H9 (cell line): Measurements from ENCODE around the gene SYVN1. TPM values are rescaled to one million over a fixed set of nuclear protein-coding genes. Genes with fewer than 3 reads are reported as not detected.
A peak's percentile ranks its signal among the peaks of the same experiment; 100 is the strongest.
"Not testable (repeated sequence)": the region's sequence is repeated elsewhere in the genome, so short reads cannot be mapped to it uniquely, and the experiment has no call there.

Experiments
- DNase-seq: peaks from one replicate; pipeline ENCODE4 v3.0.0-alpha.2; 2017
- H2AFZ ChIP-seq: one replicate; pipeline ENCODE4 v1.6.1; 2013; ENCODE audit warnings: mild to moderate bottlenecking, low read length, control low read depth, moderate library complexity
- H2AK5ac ChIP-seq: 2 replicates; pipeline ENCODE4 v1.6.1; 2013; ENCODE audit warnings: low read length, control low read depth, mixed read lengths; ENCODE audit not compliant: insufficient read length
- H2BK120ac ChIP-seq: one replicate; pipeline ENCODE4 v1.6.1; 2013; ENCODE audit warnings: low read depth, mild to moderate bottlenecking, low read length, control low read depth, inconsistent platforms; ENCODE audit not compliant: poor library complexity, severe bottlenecking
- H2BK12ac ChIP-seq: 2 replicates; pipeline ENCODE4 v1.6.1; 2013; ENCODE audit warnings: low read length, control low read depth, mixed read lengths, low read depth; ENCODE audit not compliant: insufficient read length
- H2BK15ac ChIP-seq: 2 replicates; pipeline ENCODE4 v1.6.1; 2013; ENCODE audit warnings: low read depth, low read length, control low read depth
- H2BK20ac ChIP-seq: one replicate; pipeline ENCODE4 v1.6.1; 2013; ENCODE audit warnings: low read depth, mild to moderate bottlenecking, low read length, control low read depth, inconsistent platforms; ENCODE audit not compliant: poor library complexity, severe bottlenecking
- H2BK5ac ChIP-seq: 2 replicates; pipeline ENCODE4 v1.6.1; 2013; ENCODE audit warnings: low read length, control low read depth, mixed read lengths; ENCODE audit not compliant: insufficient read length
- H3K14ac ChIP-seq: 2 replicates; pipeline ENCODE4 v1.6.1; 2013; ENCODE audit warnings: low read length, control low read depth; ENCODE audit not compliant: insufficient read depth
- H3K18ac ChIP-seq: 2 replicates; pipeline ENCODE4 v1.6.1; 2013; ENCODE audit warnings: low read depth, mild to moderate bottlenecking, mixed read lengths, low read length, control low read depth; ENCODE audit not compliant: insufficient read length
- H3K23ac ChIP-seq: 2 replicates; pipeline ENCODE4 v1.6.1; 2013; ENCODE audit warnings: low read length, control low read depth, mixed read lengths, low read depth; ENCODE audit not compliant: insufficient read length
- H3K23me2 ChIP-seq: 2 replicates; pipeline ENCODE4 v1.6.1; 2013; ENCODE audit warnings: low read depth, mild to moderate bottlenecking, mixed read lengths, low read length, control low read depth; ENCODE audit not compliant: insufficient read length, poor library complexity, severe bottlenecking
- H3K27ac ChIP-seq: 2 replicates; pipeline ENCODE4 v1.5.1; 2013; ENCODE audit warnings: low read length, control low read depth, mixed read lengths, low read depth; ENCODE audit not compliant: insufficient read length
- H3K27me3 ChIP-seq: 2 replicates; pipeline ENCODE4 v1.6.1; 2013; ENCODE audit warnings: low read length, control low read depth, inconsistent platforms; ENCODE audit not compliant: insufficient read depth
- H3K4ac ChIP-seq: 2 replicates; pipeline ENCODE4 v1.6.1; 2013; ENCODE audit warnings: low read depth, mild to moderate bottlenecking, control low read depth, inconsistent platforms, low read length, moderate library complexity
- H3K4me1 ChIP-seq: 2 replicates; pipeline ENCODE4 v1.6.1; 2013; ENCODE audit warnings: low read length, control low read depth, inconsistent platforms; ENCODE audit not compliant: insufficient read depth
- H3K4me2 ChIP-seq: 2 replicates; pipeline ENCODE4 v1.6.1; 2013; ENCODE audit warnings: low read length, control low read depth, mixed read lengths; ENCODE audit not compliant: insufficient read length, insufficient read depth
- H3K56ac ChIP-seq: 2 replicates; pipeline ENCODE4 v1.6.1; 2013; ENCODE audit warnings: low read depth, mild to moderate bottlenecking, mixed read lengths, low read length, control low read depth; ENCODE audit not compliant: insufficient read length
- H3K79me1 ChIP-seq: 2 replicates; pipeline ENCODE4 v1.6.1; 2013; ENCODE audit warnings: low read depth, mild to moderate bottlenecking, moderate library complexity, low read length, control low read depth, inconsistent platforms; ENCODE audit not compliant: insufficient read depth, poor library complexity, severe bottlenecking
- H3K79me2 ChIP-seq: 2 replicates; pipeline ENCODE4 v1.6.1; 2013; ENCODE audit warnings: low read length, control low read depth, inconsistent platforms; ENCODE audit not compliant: insufficient read depth
- H3K9ac ChIP-seq: 2 replicates; pipeline ENCODE4 v1.6.1; 2013; ENCODE audit warnings: low read length, control low read depth, mixed read lengths; ENCODE audit not compliant: insufficient read length; ENCODE audit errors: extremely low read depth
- H3K9me3 ChIP-seq: one replicate; pipeline ENCODE4 v1.6.1; 2013; ENCODE audit warnings: low read depth, low read length, inconsistent platforms; ENCODE audit not compliant: control insufficient read depth
- H3T11ph ChIP-seq: one replicate; pipeline ENCODE4 v1.6.1; 2013; ENCODE audit warnings: mild to moderate bottlenecking, low read length, control low read depth, inconsistent platforms
- H4K20me1 ChIP-seq: one replicate; pipeline ENCODE4 v1.6.1; 2013; ENCODE audit not compliant: control insufficient read depth, insufficient read length, insufficient read depth
- H4K5ac ChIP-seq: 2 replicates; pipeline ENCODE4 v1.6.1; 2013; ENCODE audit warnings: low read depth, mild to moderate bottlenecking, mixed read lengths, low read length, control low read depth; ENCODE audit not compliant: insufficient read length
- H4K8ac ChIP-seq: replicated peaks from 2 replicates; pipeline ENCODE4 v1.6.1; 2013; ENCODE audit warnings: low read length, control low read depth, mixed read lengths, low read depth; ENCODE audit not compliant: insufficient read length
- H4K91ac ChIP-seq: 2 replicates; pipeline ENCODE4 v1.6.1; 2013; ENCODE audit warnings: low read depth, mild to moderate bottlenecking, moderate library complexity, mixed read lengths, low read length, control low read depth; ENCODE audit not compliant: insufficient read length
- H3K27ac Mint-ChIP-seq, 3 experiments: 2 replicates in 2 of 3; 3 replicates in 1 of 3; pipeline ENCODE4 v1.8.0; 2020 to 2021; ENCODE audit warnings: mixed read lengths in 3 of 3, mild to moderate bottlenecking in 1 of 3, moderate library complexity in 1 of 3
- H3K27me3 Mint-ChIP-seq: 2 replicates; pipeline ENCODE4 v1.8.0; 2021; ENCODE audit warnings: low read depth, mild to moderate bottlenecking, moderate library complexity, mixed read lengths
- H3K36me3 Mint-ChIP-seq, 3 experiments: 2 replicates in 2 of 3; 3 replicates in 1 of 3; pipeline ENCODE4 v1.8.0; 2020 to 2021; ENCODE audit warnings: low read depth in 3 of 3, mixed read lengths in 3 of 3; ENCODE audit not compliant: insufficient read depth in 1 of 3
- H3K4me1 Mint-ChIP-seq, 2 experiments: 2 replicates each; pipeline ENCODE4 v1.8.0; 2020; ENCODE audit warnings: mixed read lengths in 2 of 2
- H3K4me3 Mint-ChIP-seq, 2 experiments: 2 replicates in 1 of 2; 3 replicates in 1 of 2; pipeline ENCODE4 v1.8.0; 2020 to 2021; ENCODE audit warnings: mild to moderate bottlenecking in 2 of 2, mixed read lengths in 2 of 2, moderate library complexity in 1 of 2
- H3K9me3 Mint-ChIP-seq, 2 experiments: 2 replicates in 1 of 2; 3 replicates in 1 of 2; pipeline ENCODE4 v1.8.0; 2020; ENCODE audit warnings: mild to moderate bottlenecking in 2 of 2, mixed read lengths in 2 of 2, moderate library complexity in 1 of 2
- WGBS: extraction: QIAGEN DNeasy Blood & Tissue Kit; methylation state at CpG from one replicate; pipeline ENCODE4 v1.1.7; 2013; ENCODE audit warnings: missing lambda C conversion rate, low lambda C conversion rate, mixed read lengths; ENCODE audit not compliant: insufficient read length; ENCODE audit errors: extremely low coverage; 5-methylcytosine and 5-hydroxymethylcytosine counted together
- total RNA-seq: library from RNA; stranded (reverse); gene quantifications from 2 replicates; pipeline ENCODE4 v1.2.1, GENCODE V29; 2021
- TF ChIP-seq, protein P1 (sequence below): fragments of 200-600 bp; sonication (generic); conservative IDR thresholded peaks from 3 replicates; pipeline ENCODE4 v1.8.0; 2021; ENCODE audit warnings: antibody characterized with exemption, mild to moderate bottlenecking

SYVN1 gene
- total RNA-seq, 1 experiment from 2014 or later: 31.6 TPM

DNA sequence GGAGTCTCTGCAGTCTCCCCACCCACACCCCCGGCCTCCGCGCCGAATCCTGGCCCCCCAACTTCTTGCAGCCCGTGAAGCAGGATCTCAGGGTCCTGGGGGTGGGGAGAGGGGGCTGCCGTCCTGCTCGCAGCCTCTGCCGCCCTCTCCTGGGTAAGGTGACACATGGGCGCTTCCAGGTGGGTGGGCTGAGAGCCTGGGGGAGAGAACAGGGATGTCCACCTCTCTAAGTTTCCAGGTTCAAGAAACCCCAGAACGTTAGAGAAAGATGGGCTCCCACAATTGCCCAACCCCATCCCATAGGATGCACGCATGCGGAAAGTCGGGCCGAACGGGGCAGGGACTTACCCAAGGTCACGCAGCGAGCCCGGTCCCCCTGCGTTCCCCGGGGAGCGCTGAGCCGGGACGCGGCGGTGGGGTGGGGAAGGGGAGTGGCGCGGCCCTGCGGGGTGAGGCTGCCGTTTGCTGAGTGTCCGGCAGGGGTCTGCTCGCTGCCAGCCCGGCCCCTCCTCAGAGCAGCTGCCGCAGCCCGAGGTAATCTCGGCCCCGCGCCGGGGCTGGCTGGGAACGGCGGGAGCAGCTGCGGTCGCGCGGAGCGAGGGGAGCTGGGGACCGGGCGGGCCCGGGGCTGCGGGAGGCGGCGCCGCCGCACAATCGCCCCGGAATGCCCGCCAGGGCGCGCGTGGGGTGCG, 46.7 kb upstream of the SYVN1 start:
- H3K56ac ChIP-seq: no peak overlapping the region
- no peak overlapping the region for H2AFZ ChIP-seq
- peaks cover 2% of the 10 kb centered on the region; the same call in 1 of the 2 replicates for H3K79me2 ChIP-seq
- H3K18ac ChIP-seq: no peak overlapping the region
- TF ChIP-seq, protein P1, sequence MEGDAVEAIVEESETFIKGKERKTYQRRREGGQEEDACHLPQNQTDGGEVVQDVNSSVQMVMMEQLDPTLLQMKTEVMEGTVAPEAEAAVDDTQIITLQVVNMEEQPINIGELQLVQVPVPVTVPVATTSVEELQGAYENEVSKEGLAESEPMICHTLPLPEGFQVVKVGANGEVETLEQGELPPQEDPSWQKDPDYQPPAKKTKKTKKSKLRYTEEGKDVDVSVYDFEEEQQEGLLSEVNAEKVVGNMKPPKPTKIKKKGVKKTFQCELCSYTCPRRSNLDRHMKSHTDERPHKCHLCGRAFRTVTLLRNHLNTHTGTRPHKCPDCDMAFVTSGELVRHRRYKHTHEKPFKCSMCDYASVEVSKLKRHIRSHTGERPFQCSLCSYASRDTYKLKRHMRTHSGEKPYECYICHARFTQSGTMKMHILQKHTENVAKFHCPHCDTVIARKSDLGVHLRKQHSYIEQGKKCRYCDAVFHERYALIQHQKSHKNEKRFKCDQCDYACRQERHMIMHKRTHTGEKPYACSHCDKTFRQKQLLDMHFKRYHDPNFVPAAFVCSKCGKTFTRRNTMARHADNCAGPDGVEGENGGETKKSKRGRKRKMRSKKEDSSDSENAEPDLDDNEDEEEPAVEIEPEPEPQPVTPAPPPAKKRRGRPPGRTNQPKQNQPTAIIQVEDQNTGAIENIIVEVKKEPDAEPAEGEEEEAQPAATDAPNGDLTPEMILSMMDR: peak; percentile 64
- peak overlapping the region; percentile 80 to 90 for H3K4me3 Mint-ChIP-seq
- no peak overlapping the region for H3K27ac ChIP-seq
- H3K27ac Mint-ChIP-seq: peak overlapping the region in 2 of 3 experiments; percentile 51 to 92; a peak in 2 of 7 replicates
- no peak overlapping the region for H3T11ph ChIP-seq
- H3K79me1 ChIP-seq: no peaks in the 10 kb centered on the region
- peaks cover 36 to 40% of the 10 kb centered on the region in 2 experiments for H3K4me1 Mint-ChIP-seq
- H3K36me3 Mint-ChIP-seq: peaks cover 0 to 5% (median 3%) of the 10 kb centered on the region in 3 experiments; a peak in 4 of 7 replicates
- no peaks in the 10 kb centered on the region for H3K9me3 ChIP-seq
- H4K20me1 ChIP-seq: no peaks in the 10 kb centered on the region
- no peak overlapping the region for H3K23ac ChIP-seq
- H3K27me3 ChIP-seq: no peaks in the 10 kb centered on the region
- H3K4me2 ChIP-seq: peak overlapping the region; percentile 61
- H3K27me3 Mint-ChIP-seq: no peaks in the 10 kb centered on the region
- no peak overlapping the region for H3K4ac ChIP-seq
- no CpG with 5 or more reads among the region's 60 CpGs for WGBS
- no peak overlapping the region for H4K8ac ChIP-seq
- H3K14ac ChIP-seq: no peak overlapping the region
- H2BK15ac ChIP-seq: no peak overlapping the region
- H2BK12ac ChIP-seq: no peak overlapping the region
- H2BK20ac ChIP-seq: no peak overlapping the region
- H2BK5ac ChIP-seq: no peak overlapping the region
- DNase-seq: peak; percentile 84
- peaks cover 14% of the 10 kb centered on the region for H3K23me2 ChIP-seq
- peaks cover 9% of the 10 kb centered on the region; the same call in 1 of the 2 replicates for H3K4me1 ChIP-seq
- H4K5ac ChIP-seq: no peak overlapping the region
- no peak overlapping the region for H3K9ac ChIP-seq
- no peaks in the 10 kb centered on the region for H3K9me3 Mint-ChIP-seq
- no peak overlapping the region for H2AK5ac ChIP-seq
- no peak overlapping the region for H2BK120ac ChIP-seq
- no peak overlapping the region for H4K91ac ChIP-seq

DNA sequence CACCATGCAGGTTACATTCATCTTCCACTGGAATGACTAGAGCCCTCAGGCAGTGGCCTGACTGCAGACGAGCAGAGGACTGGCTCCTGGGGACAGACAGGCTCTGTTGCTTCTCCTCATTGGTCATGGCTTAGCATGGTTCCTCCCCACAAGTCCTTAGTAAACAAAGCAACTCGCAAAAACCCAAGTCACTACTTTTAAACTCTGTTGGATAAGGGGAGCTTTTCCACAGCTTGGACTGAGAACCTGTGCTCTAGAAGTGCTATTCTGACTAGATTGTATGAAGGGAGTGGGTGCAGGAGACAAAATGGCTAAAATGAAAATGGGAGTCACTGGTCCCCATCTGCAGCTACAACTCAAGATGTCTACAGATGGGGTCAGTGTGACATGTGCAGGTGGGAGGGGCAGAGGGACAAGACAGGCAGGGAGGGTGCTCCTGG, 40.3 kb upstream of the SYVN1 start:
- not testable (repeated sequence) for H2AK5ac ChIP-seq, H2BK120ac ChIP-seq, H3K4me1 ChIP-seq, H3K79me1 ChIP-seq, H3K9ac ChIP-seq, H3K23ac ChIP-seq, H3K9me3 ChIP-seq, H3K4me3 Mint-ChIP-seq, H2AFZ ChIP-seq, H4K91ac ChIP-seq, H3K79me2 ChIP-seq, H2BK5ac ChIP-seq, H3K4me1 Mint-ChIP-seq, H4K20me1 ChIP-seq, H3T11ph ChIP-seq, H3K56ac ChIP-seq, H3K27me3 ChIP-seq, H3K36me3 Mint-ChIP-seq, H3K4ac ChIP-seq, H2BK15ac ChIP-seq, H3K27me3 Mint-ChIP-seq, H2BK20ac ChIP-seq, H3K23me2 ChIP-seq, H3K18ac ChIP-seq, H4K8ac ChIP-seq, H3K27ac ChIP-seq, H3K14ac ChIP-seq, H3K9me3 Mint-ChIP-seq, H3K4me2 ChIP-seq, H2BK12ac ChIP-seq, H4K5ac ChIP-seq
- DNase-seq: peak; percentile 45
- H3K27ac Mint-ChIP-seq: peak overlapping the region in 1 of 3 experiments; percentile 38; a peak in 2 of 7 replicates
- no CpG with 5 or more reads among the region's 2 CpGs for WGBS
